Measurements from ENCODE around the gene DAND5. TPM values are rescaled to one million over a fixed set of nuclear protein-coding genes. Genes with fewer than 3 reads are reported as not detected.

The DAND5 gene
- total and polyA plus RNA-seq, 9 of the 15 experiments (the other 6 are each of a cell fraction or from before 2014, with no cell fraction given), result 0.22 to 0.83 (median 0.60) TPM

GRCh38 chr19:12937927-12938778 lies 31.2 kb upstream of the DAND5 start, which contains the start of gene CALR (continued):
- TF ChIP-seq ZEB2 (IDR thresholded peaks at IDR 0.05) (peak; percentile 57), FIP1L1 (IDR thresholded peaks at IDR 0.05; ENCODE audit: low read depth, low read length, poor library complexity, severe bottlenecking) (peak; percentile 97), SRSF9 (IDR thresholded peaks at IDR 0.05; ENCODE audit: borderline replicate concordance, low read depth, low read length) (no peak), ZNF212 (CRISPR knock-in tag; IDR thresholded peaks at IDR 0.05) (no peak), NFXL1 (CRISPR knock-in tag; IDR thresholded peaks at IDR 0.05) (no peak), PHB2 (IDR thresholded peaks at IDR 0.05; ENCODE audit: low read depth) (no peak), FOXM1 (IDR thresholded peaks at IDR 0.05; ENCODE audit: low read depth) (no peak; the same call in 1 of the 2 replicates), FOXM1 (CRISPR knock-in tag; IDR thresholded peaks at IDR 0.05; ENCODE audit: low read depth) (0 out of 2 replicates have a peak, but pooled peaks have one; percentile 19), CREM (IDR thresholded peaks at IDR 0.05; ENCODE audit: low read depth) (peak; percentile 68), NRF1 (conservative IDR thresholded peaks at IDR 0.05 in 1 of 2, IDR thresholded peaks at IDR 0.05 in 1 of 2) (peak; percentile 77 to 78), CCAR2 (IDR thresholded peaks at IDR 0.05; ENCODE audit: low read depth, low read length) (no peak), DPF2 (IDR thresholded peaks at IDR 0.05) (peak; percentile 43; the same call in 1 of the 2 replicates), SAFB (IDR thresholded peaks at IDR 0.05; ENCODE audit: borderline replicate concordance, low read depth, low read length) (peak; percentile 99), CBX5 (IDR thresholded peaks at IDR 0.05; ENCODE audit: borderline replicate concordance, low read depth) (no peak), FOXJ2 (tag; IDR thresholded peaks at IDR 0.05) (peak; percentile 73), SP2 (IDR thresholded peaks at IDR 0.05; ENCODE audit: extremely low read depth, low read depth, low read length, poor library complexity, severe bottlenecking) (peak; percentile 87), ZC3H4 (CRISPR knock-in tag; IDR thresholded peaks at IDR 0.05; ENCODE audit: borderline replicate concordance) (no peak), ZNF274 (IDR thresholded peaks at IDR 0.05; ENCODE audit: borderline replicate concordance, low read depth, low read length) (no peak; the same call in 1 of the 2 replicates), STAT5A (IDR thresholded peaks at IDR 0.05; ENCODE audit: borderline replicate concordance, low read length) (no peak), THRB (CRISPR knock-in tag; conservative IDR thresholded peaks at IDR 0.05) (0 out of 2 replicates have a peak, but pooled peaks have one; percentile 27), ZNF766 (CRISPR knock-in tag; conservative IDR thresholded peaks at IDR 0.05) (peak; percentile 80; the same call in 1 of the 2 replicates), BRD9 (IDR thresholded peaks at IDR 0.05; ENCODE audit: low read depth, partially characterized antibody) (peak; percentile 94), CHD4 (IDR thresholded peaks at IDR 0.05; ENCODE audit: insufficient read depth, insufficient replicate concordance, low read depth, low read length, poor library complexity, severe bottlenecking) (no peak)
- TF ChIP-seq, protein P1, sequence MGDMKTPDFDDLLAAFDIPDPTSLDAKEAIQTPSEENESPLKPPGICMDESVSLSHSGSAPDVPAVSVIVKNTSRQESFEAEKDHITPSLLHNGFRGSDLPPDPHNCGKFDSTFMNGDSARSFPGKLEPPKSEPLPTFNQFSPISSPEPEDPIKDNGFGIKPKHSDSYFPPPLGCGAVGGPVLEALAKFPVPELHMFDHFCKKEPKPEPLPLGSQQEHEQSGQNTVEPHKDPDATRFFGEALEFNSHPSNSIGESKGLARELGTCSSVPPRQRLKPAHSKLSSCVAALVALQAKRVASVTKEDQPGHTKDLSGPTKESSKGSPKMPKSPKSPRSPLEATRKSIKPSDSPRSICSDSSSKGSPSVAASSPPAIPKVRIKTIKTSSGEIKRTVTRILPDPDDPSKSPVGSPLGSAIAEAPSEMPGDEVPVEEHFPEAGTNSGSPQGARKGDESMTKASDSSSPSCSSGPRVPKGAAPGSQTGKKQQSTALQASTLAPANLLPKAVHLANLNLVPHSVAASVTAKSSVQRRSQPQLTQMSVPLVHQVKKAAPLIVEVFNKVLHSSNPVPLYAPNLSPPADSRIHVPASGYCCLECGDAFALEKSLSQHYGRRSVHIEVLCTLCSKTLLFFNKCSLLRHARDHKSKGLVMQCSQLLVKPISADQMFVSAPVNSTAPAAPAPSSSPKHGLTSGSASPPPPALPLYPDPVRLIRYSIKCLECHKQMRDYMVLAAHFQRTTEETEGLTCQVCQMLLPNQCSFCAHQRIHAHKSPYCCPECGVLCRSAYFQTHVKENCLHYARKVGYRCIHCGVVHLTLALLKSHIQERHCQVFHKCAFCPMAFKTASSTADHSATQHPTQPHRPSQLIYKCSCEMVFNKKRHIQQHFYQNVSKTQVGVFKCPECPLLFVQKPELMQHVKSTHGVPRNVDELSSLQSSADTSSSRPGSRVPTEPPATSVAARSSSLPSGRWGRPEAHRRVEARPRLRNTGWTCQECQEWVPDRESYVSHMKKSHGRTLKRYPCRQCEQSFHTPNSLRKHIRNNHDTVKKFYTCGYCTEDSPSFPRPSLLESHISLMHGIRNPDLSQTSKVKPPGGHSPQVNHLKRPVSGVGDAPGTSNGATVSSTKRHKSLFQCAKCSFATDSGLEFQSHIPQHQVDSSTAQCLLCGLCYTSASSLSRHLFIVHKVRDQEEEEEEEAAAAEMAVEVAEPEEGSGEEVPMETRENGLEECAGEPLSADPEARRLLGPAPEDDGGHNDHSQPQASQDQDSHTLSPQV (IDR thresholded peaks at IDR 0.05), result peak; percentile 20; the same call in 1 of the 2 replicates

Data from K562 (cell line).